ENCODE results near the gene ZNF76. TPM values are rescaled to one million over a fixed set of nuclear protein-coding genes. Genes with fewer than 3 reads are reported as not detected.
A peak's percentile ranks its signal among the peaks of the same experiment; 100 is the strongest.

The ZNF76 gene
- total and polyA plus RNA-seq, 9 of the 15 experiments (the other 6 are each of a cell fraction or from before 2014, with no cell fraction given), result 1.2 to 17.8 (median 10.7) TPM

DNA sequence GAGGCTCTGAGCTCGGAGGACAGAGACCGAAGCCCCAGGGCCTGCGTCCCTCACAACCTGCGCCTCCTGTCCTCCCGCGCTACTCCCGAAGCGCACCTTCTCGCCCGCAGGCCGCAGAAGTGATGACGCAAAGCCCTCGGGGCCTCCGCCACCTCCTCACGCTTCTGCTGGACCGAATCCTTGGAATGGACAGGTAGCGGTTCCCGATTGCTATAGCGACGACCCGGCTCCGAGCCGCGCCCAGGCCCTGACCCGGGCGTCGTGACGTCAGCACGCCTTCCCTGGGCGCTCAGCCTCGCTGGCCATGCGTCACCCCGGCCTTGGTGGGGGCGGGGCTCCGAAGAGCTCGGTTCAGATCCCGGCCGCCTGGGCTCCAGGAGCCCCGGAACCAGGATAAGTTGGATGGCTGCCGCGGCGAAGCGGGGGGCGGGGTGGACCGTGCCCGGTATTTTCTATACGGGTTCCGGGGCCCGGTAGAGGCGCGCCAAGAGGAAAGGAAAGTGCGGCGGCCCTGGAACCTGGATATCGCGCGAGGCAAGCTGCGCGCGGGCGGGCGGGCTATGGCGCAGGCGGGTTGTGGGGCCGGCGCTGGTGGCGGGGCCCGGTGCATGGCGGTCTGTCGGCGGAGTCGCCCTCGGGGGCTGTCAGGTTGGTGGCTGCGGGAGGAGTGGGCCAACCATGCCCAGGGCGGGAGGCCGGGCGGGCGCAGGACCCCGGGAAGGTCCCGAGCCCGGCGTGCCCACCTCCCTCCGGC, at the start of gene ZNF76 (continued):
- TF ChIP-seq ZNF121 (CRISPR knock-in tag; conservative IDR thresholded peaks at IDR 0.05), result no peak
- no peak for TF ChIP-seq ZNF398 (CRISPR knock-in tag; IDR thresholded peaks at IDR 0.05)
- TF ChIP-seq CHD1 (IDR thresholded peaks at IDR 0.05; ENCODE audit: low read length), result peak; percentile 77
- TF ChIP-seq ZNF124 (CRISPR knock-in tag; IDR thresholded peaks at IDR 0.05), result no peak
- TF ChIP-seq TCFL5 (CRISPR knock-in tag; conservative IDR thresholded peaks at IDR 0.05), result no peak
- no peak for TF ChIP-seq ZNF133 (CRISPR knock-in tag; IDR thresholded peaks at IDR 0.05)
- peak; percentile 57; the same call in 1 of the 2 replicates for TF ChIP-seq ETV5 (CRISPR knock-in tag; IDR thresholded peaks at IDR 0.05; ENCODE audit: low read depth)
- no peak for TF ChIP-seq SMC3 (conservative IDR thresholded peaks at IDR 0.05; ENCODE audit: insufficient read depth, low read depth, low read length)
- peak; percentile 69 for TF ChIP-seq RBM25 (IDR thresholded peaks at IDR 0.05; ENCODE audit: low read depth, low read length, severe bottlenecking)
- TF ChIP-seq PATZ1 (CRISPR knock-in tag; IDR thresholded peaks at IDR 0.05; ENCODE audit: borderline replicate concordance), result no peak
- no peak for TF ChIP-seq MEF2A (IDR thresholded peaks at IDR 0.05; ENCODE audit: control insufficient read depth, low read depth, low read length)
- TF ChIP-seq CREM (IDR thresholded peaks at IDR 0.05; ENCODE audit: low read depth), result peak; percentile 98
- TF ChIP-seq KAT8 (IDR thresholded peaks at IDR 0.05; ENCODE audit: low read depth), result no peak
- no peak for TF ChIP-seq RBM15 (IDR thresholded peaks at IDR 0.05; ENCODE audit: insufficient read depth, low read length)
- TF ChIP-seq, protein P1, sequence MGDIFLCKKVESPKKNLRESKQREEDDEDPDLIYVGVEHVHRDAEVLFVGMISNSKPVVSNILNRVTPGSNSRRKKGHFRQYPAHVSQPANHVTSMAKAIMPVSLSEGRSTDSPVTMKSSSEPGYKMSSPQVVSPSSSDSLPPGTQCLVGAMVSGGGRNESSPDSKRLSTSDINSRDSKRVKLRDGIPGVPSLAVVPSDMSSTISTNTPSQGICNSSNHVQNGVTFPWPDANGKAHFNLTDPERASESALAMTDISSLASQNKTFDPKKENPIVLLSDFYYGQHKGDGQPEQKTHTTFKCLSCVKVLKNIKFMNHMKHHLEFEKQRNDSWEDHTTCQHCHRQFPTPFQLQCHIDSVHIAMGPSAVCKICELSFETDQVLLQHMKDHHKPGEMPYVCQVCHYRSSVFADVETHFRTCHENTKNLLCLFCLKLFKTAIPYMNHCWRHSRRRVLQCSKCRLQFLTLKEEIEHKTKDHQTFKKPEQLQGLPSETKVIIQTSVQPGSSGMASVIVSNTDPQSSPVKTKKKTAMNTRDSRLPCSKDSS (IDR thresholded peaks at IDR 0.05; ENCODE audit: low read depth, partially characterized antibody), result no peak
- 0 out of 4 replicates have a peak, but pooled peaks of 1 of the 2 experiments have one; percentile 31 for TF ChIP-seq ETV6 (IDR thresholded peaks at IDR 0.05; ENCODE audit: borderline replicate concordance in 1 of 2, low read depth in 2 of 2, low read length in 1 of 2)
- no peak for TF ChIP-seq ETV6 (CRISPR knock-in tag; IDR thresholded peaks at IDR 0.05; ENCODE audit: borderline replicate concordance)
- TF ChIP-seq, protein P2, sequence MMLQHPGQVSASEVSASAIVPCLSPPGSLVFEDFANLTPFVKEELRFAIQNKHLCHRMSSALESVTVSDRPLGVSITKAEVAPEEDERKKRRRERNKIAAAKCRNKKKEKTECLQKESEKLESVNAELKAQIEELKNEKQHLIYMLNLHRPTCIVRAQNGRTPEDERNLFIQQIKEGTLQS (IDR thresholded peaks at IDR 0.05), result peak; percentile 97
- TF ChIP-seq, protein P2 (CRISPR knock-in tag; conservative IDR thresholded peaks at IDR 0.05), result peak; percentile 97
- no peak for TF ChIP-seq ZNF184 (CRISPR knock-in tag; IDR thresholded peaks at IDR 0.05)

All from K562 (cell line).